GM23338 (cell line): ENCODE measurements around the gene ASS1. TPM values are rescaled to one million over a fixed set of nuclear protein-coding genes. Genes with fewer than 3 reads are reported as not detected.

Experiments used
- ATAC-seq: fragments of 200-7000 bp; cut with Tn5 transposase; 3 replicates; pipeline ENCODE4 v1.9.1; 2020
- DNase-seq: peaks from one replicate; pipeline ENCODE4 v3.0.0-alpha.2; 2015; ENCODE audit warnings: low spot score
- H2AFZ ChIP-seq: fragments of 200-600 bp; sonication (generic); 2 replicates; pipeline ENCODE4 v1.8.0; 2016; ENCODE audit warnings: antibody characterized with exemption, mild to moderate bottlenecking, moderate library complexity
- H3F3A ChIP-seq: fragments of 200-600 bp; sonication (generic); replicated peaks from 2 replicates; pipeline ENCODE4 v1.8.0; 2017; ENCODE audit warnings: antibody characterized with exemption, mixed run types, low read depth
- H3K27ac ChIP-seq: fragments of 200-600 bp; sonication (generic); 2 replicates; pipeline ENCODE4 v1.6.1; 2016; ENCODE audit warnings: low read depth
- H3K27me3 ChIP-seq: fragments of 200-600 bp; sonication (generic); 2 replicates; pipeline ENCODE4 v1.8.0; 2016; ENCODE audit warnings: mild to moderate bottlenecking, mixed run types, moderate library complexity; ENCODE audit not compliant: insufficient read depth
- H3K36me3 ChIP-seq: fragments of 200-600 bp; sonication (generic); 2 replicates; pipeline ENCODE4 v1.8.0; 2016; ENCODE audit warnings: mild to moderate bottlenecking; ENCODE audit not compliant: insufficient read depth
- H3K4me1 ChIP-seq: fragments of 200-600 bp; sonication (generic); 2 replicates; pipeline ENCODE4 v1.8.0; 2016; ENCODE audit warnings: mild to moderate bottlenecking, moderate library complexity; ENCODE audit not compliant: insufficient read depth
- H3K4me2 ChIP-seq: fragments of 200-600 bp; sonication (generic); 2 replicates; pipeline ENCODE4 v1.7.1; 2017; ENCODE audit warnings: mixed run types
- H3K4me3 ChIP-seq: fragments of 200-600 bp; sonication (generic); 2 replicates; pipeline ENCODE4 v1.6.1; 2016; ENCODE audit warnings: mixed run types
- H3K79me2 ChIP-seq: fragments of 200-600 bp; sonication (generic); replicated peaks from 2 replicates; pipeline ENCODE4 v1.8.0; 2017; ENCODE audit warnings: mild to moderate bottlenecking; ENCODE audit not compliant: insufficient read depth
- H3K9me2 ChIP-seq: fragments of 200-600 bp; sonication (generic); 2 replicates; pipeline ENCODE4 v1.8.0; 2017; ENCODE audit not compliant: insufficient read depth
- H4K20me1 ChIP-seq: fragments of 200-600 bp; sonication (generic); replicated peaks from 2 replicates; pipeline ENCODE4 v1.8.0; 2017; ENCODE audit warnings: mild to moderate bottlenecking; ENCODE audit not compliant: insufficient read depth
- H3K27ac Mint-ChIP-seq: 2 replicates; pipeline ENCODE4 v1.8.0; 2020; ENCODE audit warnings: inconsistent platforms, mild to moderate bottlenecking, moderate library complexity, mixed read lengths
- H3K27me3 Mint-ChIP-seq: 3 replicates; pipeline ENCODE4 v1.8.0; 2022; ENCODE audit warnings: low read depth, mild to moderate bottlenecking, moderate library complexity, mixed read lengths, inconsistent platforms; ENCODE audit not compliant: insufficient read depth, poor library complexity
- H3K36me3 Mint-ChIP-seq: 3 replicates; pipeline ENCODE4 v1.8.0; 2021; ENCODE audit warnings: low read depth, mild to moderate bottlenecking, inconsistent platforms, moderate library complexity, mixed read lengths
- H3K4me1 Mint-ChIP-seq: 3 replicates; pipeline ENCODE4 v1.8.0; 2020; ENCODE audit warnings: mild to moderate bottlenecking, inconsistent platforms, mixed read lengths
- H3K4me3 Mint-ChIP-seq: 3 replicates; pipeline ENCODE4 v1.8.0; 2021; ENCODE audit warnings: moderate library complexity, mild to moderate bottlenecking, inconsistent platforms, mixed read lengths
- H3K9me3 Mint-ChIP-seq: 3 replicates; pipeline ENCODE4 v1.8.0; 2020; ENCODE audit warnings: moderate library complexity, mild to moderate bottlenecking, inconsistent platforms, mixed read lengths
- CREB1 ChIP-seq: fragments of 250-450 bp; sonication (Bioruptor Pico); IDR thresholded peaks from 2 replicates; pipeline ENCODE4 v1.5.0; 2020; ENCODE audit warnings: low read depth, mild to moderate bottlenecking, moderate library complexity
- CTCF ChIP-seq, 2 experiments: fragments of 200-600 bp in 1 of 2; sonication (generic) in 1 of 2; conservative IDR thresholded peaks; 2 replicates each; pipeline versions ENCODE4 v1.5.1 to v1.6.1; 2016 to 2017; ENCODE audit warnings: antibody characterized with exemption in 2 of 2, low read depth in 2 of 2, mild to moderate bottlenecking in 2 of 2, moderate library complexity in 1 of 2
- ETS1 ChIP-seq: IDR thresholded peaks from 2 replicates; pipeline ENCODE4 v1.6.1; 2016; ENCODE audit warnings: antibody characterized with exemption
- EZH2 ChIP-seq: fragments of 200-600 bp; sonication (generic); IDR thresholded peaks from one replicate; pipeline ENCODE4 v1.8.0; 2017; ENCODE audit warnings: antibody characterized with exemption, mild to moderate bottlenecking, low read depth; ENCODE audit not compliant: unreplicated experiment
- EZH2phosphoT487 ChIP-seq: fragments of 200-600 bp; sonication (generic); IDR thresholded peaks from one replicate; pipeline ENCODE4 v1.8.1; 2018; ENCODE audit warnings: antibody characterized with exemption; ENCODE audit not compliant: unreplicated experiment
- JUNB ChIP-seq: IDR thresholded peaks from one replicate; pipeline ENCODE4 v1.6.1; 2016; ENCODE audit warnings: antibody characterized with exemption; ENCODE audit not compliant: unreplicated experiment
- NANOG ChIP-seq: IDR thresholded peaks from 2 replicates; pipeline ENCODE4 v1.6.1; 2016; ENCODE audit warnings: antibody characterized with exemption, borderline replicate concordance
- POLR2AphosphoS5 ChIP-seq: IDR thresholded peaks from 2 replicates; pipeline ENCODE4 v1.6.1; 2016; ENCODE audit warnings: antibody characterized with exemption, low read depth
- REST ChIP-seq: IDR thresholded peaks from one replicate; pipeline ENCODE4 v1.6.1; 2018; ENCODE audit warnings: antibody characterized with exemption; ENCODE audit not compliant: unreplicated experiment
- STAT1 ChIP-seq: IDR thresholded peaks from one replicate; pipeline ENCODE4 v1.6.1; 2016; ENCODE audit warnings: antibody characterized with exemption; ENCODE audit not compliant: unreplicated experiment
- ZNF114 ChIP-seq: fragments of 250-450 bp; sonication (Bioruptor Pico); IDR thresholded peaks from 2 replicates; pipeline ENCODE4 v1.5.0; 2020; ENCODE audit warnings: mild to moderate bottlenecking, moderate library complexity
- ZNF331 ChIP-seq: fragments of 250-450 bp; sonication (Bioruptor Pico); IDR thresholded peaks from 2 replicates; pipeline ENCODE4 v1.5.0; 2020; ENCODE audit warnings: low read depth, mild to moderate bottlenecking, moderate library complexity
- ZNF462 ChIP-seq: fragments of 250-450 bp; sonication (Bioruptor Pico); IDR thresholded peaks from 2 replicates; pipeline ENCODE4 v1.5.0; 2020; ENCODE audit warnings: mild to moderate bottlenecking, moderate library complexity
- polyA plus RNA-seq: library from polyadenylated mRNA; unstranded; fragments of >200 nt; fragmentation: Nextera tagmentation; extraction: Ambion mirVana; gene quantifications from 2 replicates; pipeline ENCODE4 v1.2.1, GENCODE V29; 2016
- total RNA-seq: library from RNA; depleted of rRNA; stranded (reverse); fragments of >200 nt; shearing (Covaris generic); gene quantifications from 2 replicates; pipeline ENCODE4 v1.2.3, GENCODE V29; 2014

The ASS1 gene
- total and polyA plus RNA-seq, 2 experiments from 2014 or later: 65.8 to 103 TPM

GRCh38 chr9:130454812-130455325, 10.1 kb downstream of the ASS1 start:
- Histone ChIP-seq H3K36me3 (no peaks in the 10 kb centered on the region), H3K27ac (no peak overlapping the region), H3K4me2 (no peak overlapping the region), H3K4me1 (peaks cover 11% of the 10 kb centered on the region), H4K20me1 (no peaks in the 10 kb centered on the region), H3F3A (no peaks in the 10 kb centered on the region), H3K9me2 (no peaks in the 10 kb centered on the region), H3K4me3 (no peak overlapping the region), H2AFZ (no peak overlapping the region), H3K27me3 (no peaks in the 10 kb centered on the region), H3K79me2 (no peaks in the 10 kb centered on the region)
- Mint-ChIP-seq H3K27me3 (peaks cover 16% of the 10 kb centered on the region), H3K36me3 (peaks cover 32% of the 10 kb centered on the region), H3K27ac (no peak overlapping the region), H3K4me1 (peaks cover 20% of the 10 kb centered on the region), H3K9me3 (no peaks in the 10 kb centered on the region), H3K4me3 (no peak overlapping the region)
- DNase-seq (no peak), ATAC-seq (no peak)
- no peak for TF ChIP-seq CTCF (conservative IDR thresholded peaks at IDR 0.05; ENCODE audit: low read depth in 2 of 2)
- TF ChIP-seq ZNF331 (CRISPR knock-in tag): no peak
- TF ChIP-seq CREB1 (CRISPR knock-in tag): no peak
- no peak for TF ChIP-seq JUNB
- no peak for TF ChIP-seq ZNF462
- TF ChIP-seq ZNF114 (CRISPR knock-in tag): no peak
- no peak for TF ChIP-seq REST
- no peak for TF ChIP-seq EZH2
- no peak for TF ChIP-seq POLR2AphosphoS5
- no peak for TF ChIP-seq EZH2phosphoT487
- TF ChIP-seq STAT1: no peak
- no peak for TF ChIP-seq ETS1
- no peak for TF ChIP-seq NANOG
